Measurements from ENCODE around the gene UBE2D3.

DNA sequence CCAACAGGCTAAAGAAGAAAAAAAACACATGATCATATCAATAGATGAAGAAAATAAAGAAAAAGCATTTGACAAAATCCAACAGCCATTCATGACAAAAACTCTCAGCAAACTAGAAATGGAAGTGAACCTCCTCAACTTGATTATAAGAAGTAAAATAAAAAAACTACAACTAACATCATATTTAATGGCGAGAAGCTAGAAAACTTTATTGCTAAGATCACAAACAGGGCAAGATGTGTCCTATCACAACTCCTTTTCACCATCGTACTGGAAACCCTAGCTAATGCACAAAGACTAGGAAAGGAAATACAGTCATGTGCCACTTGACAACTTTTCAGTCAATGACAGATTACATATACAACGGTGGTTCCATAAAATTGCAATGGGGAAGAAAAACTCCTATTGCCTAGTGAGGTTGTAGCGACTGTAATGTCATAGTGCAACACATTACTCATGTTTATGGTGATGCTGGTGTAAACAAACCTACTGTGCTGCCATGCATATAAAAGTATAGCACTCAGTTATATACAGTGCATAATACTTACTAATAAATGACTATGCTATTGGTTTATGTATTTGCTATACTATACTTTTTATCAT, 54.5 kb downstream of the UBE2D3 start:
- TF ChIP-seq CTCF (IDR thresholded peaks at IDR 0.05; ENCODE audit: insufficient read depth, low read depth, low read length) (no peak), EZH2 (IDR thresholded peaks at IDR 0.05; ENCODE audit: insufficient read depth, low read length) (no peak)
